ENCODE results near the gene PAPOLB.

The PAPOLB gene

DNA sequence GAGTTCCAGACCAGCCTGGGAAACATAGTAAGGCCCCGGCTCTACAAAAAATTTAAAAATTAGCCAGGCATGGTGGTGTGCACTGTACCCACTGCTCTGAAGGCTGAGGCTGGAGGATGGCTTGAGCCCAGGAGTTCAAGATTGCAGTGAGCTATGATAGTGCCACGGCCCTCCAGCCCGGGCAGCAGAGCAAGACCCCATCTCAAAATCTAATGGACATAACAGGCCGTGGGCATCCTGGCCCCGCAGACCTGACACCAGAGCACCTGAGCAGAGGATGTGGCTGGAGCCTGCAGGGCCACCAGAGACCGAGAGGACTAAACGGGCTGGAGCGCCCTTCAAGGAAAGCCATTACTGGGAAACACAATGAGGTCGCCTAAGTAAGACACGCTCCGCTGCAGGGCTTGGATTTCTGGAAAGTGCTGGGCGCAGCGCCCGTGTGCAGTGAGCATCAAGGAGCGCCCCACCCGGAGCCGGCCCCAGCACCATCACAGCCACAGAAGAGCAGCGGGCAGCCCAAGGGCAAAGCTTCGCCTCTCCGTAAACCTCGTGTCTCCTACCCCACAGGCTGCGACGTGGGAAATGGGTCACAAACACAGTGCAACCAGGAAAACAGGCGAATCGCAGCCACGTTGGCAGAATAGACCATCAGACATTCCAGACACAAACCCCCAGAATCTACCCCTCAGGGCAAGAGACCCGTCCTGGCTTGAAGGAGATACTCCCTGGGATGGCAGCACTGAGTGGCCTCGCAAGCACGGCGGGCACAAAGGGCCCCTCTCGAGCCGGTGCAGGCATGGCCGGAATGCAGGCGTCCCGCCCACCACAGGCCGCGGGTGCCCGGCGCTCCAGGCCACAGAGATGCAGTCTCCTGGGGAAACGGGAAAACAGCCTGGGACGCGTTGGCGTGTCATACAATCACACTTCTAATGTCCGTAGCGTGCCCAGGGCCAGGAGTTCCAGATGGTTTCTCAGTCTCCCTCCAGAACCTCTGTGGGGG is 16.8 kb upstream of the PAPOLB start:
- DNase-seq (ENCODE audit: low read depth in 2 of 2): no peak
- TF ChIP-seq, protein P1, sequence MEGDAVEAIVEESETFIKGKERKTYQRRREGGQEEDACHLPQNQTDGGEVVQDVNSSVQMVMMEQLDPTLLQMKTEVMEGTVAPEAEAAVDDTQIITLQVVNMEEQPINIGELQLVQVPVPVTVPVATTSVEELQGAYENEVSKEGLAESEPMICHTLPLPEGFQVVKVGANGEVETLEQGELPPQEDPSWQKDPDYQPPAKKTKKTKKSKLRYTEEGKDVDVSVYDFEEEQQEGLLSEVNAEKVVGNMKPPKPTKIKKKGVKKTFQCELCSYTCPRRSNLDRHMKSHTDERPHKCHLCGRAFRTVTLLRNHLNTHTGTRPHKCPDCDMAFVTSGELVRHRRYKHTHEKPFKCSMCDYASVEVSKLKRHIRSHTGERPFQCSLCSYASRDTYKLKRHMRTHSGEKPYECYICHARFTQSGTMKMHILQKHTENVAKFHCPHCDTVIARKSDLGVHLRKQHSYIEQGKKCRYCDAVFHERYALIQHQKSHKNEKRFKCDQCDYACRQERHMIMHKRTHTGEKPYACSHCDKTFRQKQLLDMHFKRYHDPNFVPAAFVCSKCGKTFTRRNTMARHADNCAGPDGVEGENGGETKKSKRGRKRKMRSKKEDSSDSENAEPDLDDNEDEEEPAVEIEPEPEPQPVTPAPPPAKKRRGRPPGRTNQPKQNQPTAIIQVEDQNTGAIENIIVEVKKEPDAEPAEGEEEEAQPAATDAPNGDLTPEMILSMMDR (IDR thresholded peaks at IDR 0.05; ENCODE audit: low read depth, low read length): no peak
- H3K4me3 ChIP-seq (replicated peaks in 1 of 2; ENCODE audit: low read depth in 2 of 2, low read length in 2 of 2): no peak overlapping the region

DNA sequence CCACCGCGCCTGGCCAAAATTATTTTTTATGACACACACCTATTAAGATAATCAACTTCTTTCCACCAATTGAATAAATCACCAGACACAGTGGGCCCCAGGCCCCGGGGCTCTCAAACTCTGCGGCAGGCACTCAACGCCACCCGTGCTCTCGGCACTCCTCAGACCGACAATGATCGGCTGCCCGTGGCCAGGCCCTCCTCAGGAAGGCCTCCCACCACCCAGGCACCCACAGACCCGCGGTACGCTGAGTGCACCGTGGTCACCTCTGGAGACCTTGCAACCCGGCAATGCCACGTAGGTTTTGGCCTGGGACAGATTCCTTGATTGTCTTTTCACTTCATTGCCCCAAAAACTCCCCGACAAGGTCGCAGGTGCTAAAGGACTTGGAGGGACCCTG is 14.8 kb upstream of the PAPOLB start:
- DNase-seq (ENCODE audit: low read depth in 2 of 2): no peak
- no peak overlapping the region for H3K4me3 ChIP-seq (replicated peaks in 1 of 2; ENCODE audit: low read depth in 2 of 2, low read length in 2 of 2)
- TF ChIP-seq, protein P1 (IDR thresholded peaks at IDR 0.05; ENCODE audit: low read depth, low read length): no peak

DNA sequence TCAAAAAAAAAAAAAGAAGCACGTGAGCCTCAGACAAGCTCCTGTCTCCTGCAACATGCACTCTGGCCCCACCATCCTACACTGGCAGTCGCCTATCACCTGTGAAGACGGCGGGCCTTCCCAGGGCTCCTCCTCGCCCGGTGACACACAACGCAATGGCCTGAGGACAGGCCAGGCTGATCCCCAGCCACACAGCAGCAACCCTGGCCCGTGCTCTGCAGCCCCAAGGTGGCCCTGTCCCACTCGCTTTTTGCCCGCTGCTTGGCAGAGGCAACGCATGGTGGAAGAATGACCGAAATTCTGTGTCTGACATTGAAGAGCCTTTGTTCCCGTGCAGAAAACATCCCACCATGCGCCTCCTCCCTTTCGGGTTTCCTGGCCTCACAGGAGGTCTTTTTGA is 13.6 kb upstream of the PAPOLB start:
- DNase-seq (ENCODE audit: low read depth in 2 of 2): no peak
- TF ChIP-seq, protein P1 (IDR thresholded peaks at IDR 0.05; ENCODE audit: low read depth, low read length): no peak
- H3K4me3 ChIP-seq (replicated peaks in 1 of 2; ENCODE audit: low read depth in 2 of 2, low read length in 2 of 2): no peak overlapping the region

DNA sequence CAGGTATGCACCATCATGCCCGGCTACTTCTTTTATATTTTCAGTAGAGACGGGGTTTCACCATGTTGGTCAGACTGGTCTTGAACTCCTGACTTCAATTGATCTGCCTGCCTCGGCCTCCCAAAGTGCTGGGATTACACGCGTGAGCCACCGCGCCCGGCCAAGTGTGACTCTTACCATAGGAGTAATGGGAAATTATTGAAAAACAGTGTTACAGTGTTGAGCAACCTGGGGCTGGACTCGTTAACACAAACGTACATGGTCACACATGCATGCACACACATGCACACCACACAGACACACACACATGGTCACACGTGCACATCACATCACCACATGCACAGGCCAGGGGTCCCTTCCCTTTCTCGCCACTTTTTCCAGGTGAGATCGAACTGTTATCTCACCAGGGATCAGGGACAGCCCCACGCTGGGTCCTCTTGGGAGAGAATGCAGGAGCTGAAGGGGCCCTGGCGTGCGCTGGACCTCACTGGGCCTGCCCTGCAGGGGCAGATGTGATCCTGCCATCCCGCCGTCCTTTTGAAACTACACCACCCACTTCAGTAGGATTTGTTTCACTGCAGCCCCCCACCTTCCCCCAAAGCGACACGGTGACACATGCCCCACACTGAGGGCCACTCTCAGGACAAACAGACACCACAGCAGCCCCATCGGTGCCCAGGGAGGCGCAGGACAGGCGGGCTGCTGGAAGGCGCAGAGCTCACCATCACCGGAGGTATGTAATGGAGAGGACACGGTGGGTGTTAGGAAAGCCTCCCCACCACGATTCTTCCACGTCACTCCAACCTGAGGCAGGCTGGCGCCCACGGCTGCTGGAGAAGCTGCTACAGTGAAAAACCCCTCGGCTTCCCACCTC is 11.5 kb upstream of the PAPOLB start:
- TF ChIP-seq, protein P1 (IDR thresholded peaks at IDR 0.05; ENCODE audit: low read depth, low read length): no peak
- no peak overlapping the region for H3K4me3 ChIP-seq (replicated peaks in 1 of 2; ENCODE audit: low read depth in 2 of 2, low read length in 2 of 2)
- no peak for DNase-seq (ENCODE audit: low read depth in 2 of 2)

DNA sequence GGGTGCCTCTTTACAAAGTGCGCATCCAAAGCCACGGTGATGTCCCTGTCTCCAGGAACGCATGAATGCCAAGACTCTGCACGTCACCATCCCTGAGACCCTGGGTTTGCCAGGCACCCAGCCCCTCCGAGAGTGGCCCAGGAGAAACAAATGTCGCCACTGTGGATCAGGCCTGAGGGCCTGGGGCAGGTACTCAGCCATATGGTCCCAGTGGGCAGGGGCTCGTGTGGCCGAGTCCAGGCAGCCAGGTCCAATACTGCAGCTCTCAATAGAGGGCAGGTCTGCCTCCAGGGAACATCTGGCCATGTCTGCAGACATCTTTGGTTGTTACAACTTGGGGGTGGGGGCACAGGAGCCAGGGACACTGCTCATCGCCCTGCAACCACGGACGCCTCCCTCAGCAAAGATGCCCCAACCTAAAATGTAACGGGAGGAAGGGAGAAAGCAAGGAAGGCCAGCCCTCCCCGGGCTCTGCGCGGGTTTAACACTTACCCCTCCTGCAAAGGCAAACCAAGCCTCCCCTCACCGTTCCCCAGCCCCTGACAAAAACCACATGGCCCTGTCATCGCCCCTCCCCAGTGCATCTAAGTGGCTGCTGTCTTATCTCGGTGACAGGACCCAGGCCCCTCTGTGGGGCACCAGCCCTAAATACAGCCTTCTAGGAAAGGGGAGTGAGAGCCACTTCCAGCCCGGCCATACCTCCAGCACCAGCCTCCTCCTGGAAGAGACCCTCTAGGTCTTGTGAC is 10.3 kb upstream of the PAPOLB start:
- TF ChIP-seq, protein P1 (IDR thresholded peaks at IDR 0.05; ENCODE audit: low read depth, low read length): no peak
- peak in 1 of 2 donors; percentile 8 for DNase-seq (ENCODE audit: low read depth in 2 of 2)
- H3K4me3 ChIP-seq (replicated peaks in 1 of 2; ENCODE audit: low read depth in 2 of 2, low read length in 2 of 2): no peak overlapping the region

DNA sequence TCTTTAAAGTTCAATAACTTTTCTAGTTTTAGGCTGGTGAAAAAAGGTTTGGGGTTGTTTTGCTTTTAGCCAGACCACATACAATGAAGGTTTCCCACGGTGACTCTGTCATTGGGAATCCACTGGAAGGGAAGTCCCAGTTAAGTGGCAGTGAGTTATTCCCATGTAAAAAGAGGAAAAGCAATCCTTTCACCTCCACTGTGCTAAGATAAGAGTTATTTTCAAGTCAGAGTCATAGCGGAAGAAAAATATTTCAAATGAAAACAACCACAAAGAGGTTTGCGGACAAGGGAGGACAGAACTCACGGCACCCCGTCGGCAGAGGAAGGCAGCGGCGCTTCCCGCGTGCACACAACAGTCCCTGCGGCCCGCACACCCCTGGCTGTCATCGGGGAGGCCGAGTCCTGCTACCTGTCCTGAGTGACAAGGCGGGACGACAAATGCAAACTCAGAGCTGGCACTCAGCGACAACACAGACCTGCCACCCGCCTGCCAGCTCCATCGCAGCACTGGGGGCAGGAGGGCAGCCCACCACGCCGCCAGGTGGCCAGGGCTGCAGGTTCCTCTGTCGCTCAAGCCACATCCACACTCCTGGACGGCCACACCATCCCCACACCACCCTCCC is 9.3 kb upstream of the PAPOLB start:
- H3K4me3 ChIP-seq (replicated peaks in 1 of 2; ENCODE audit: low read depth in 2 of 2, low read length in 2 of 2): no peak overlapping the region
- peak in 1 of 2 donors; percentile 36 for DNase-seq (ENCODE audit: low read depth in 2 of 2)
- TF ChIP-seq, protein P1 (IDR thresholded peaks at IDR 0.05; ENCODE audit: low read depth, low read length): no peak
